ENCODE results near the gene RNF180.
"Not testable (repeated sequence)": the region's sequence is repeated elsewhere in the genome, so short reads cannot be mapped to it uniquely, and the experiment has no call there.

Gene RNF180

DNA sequence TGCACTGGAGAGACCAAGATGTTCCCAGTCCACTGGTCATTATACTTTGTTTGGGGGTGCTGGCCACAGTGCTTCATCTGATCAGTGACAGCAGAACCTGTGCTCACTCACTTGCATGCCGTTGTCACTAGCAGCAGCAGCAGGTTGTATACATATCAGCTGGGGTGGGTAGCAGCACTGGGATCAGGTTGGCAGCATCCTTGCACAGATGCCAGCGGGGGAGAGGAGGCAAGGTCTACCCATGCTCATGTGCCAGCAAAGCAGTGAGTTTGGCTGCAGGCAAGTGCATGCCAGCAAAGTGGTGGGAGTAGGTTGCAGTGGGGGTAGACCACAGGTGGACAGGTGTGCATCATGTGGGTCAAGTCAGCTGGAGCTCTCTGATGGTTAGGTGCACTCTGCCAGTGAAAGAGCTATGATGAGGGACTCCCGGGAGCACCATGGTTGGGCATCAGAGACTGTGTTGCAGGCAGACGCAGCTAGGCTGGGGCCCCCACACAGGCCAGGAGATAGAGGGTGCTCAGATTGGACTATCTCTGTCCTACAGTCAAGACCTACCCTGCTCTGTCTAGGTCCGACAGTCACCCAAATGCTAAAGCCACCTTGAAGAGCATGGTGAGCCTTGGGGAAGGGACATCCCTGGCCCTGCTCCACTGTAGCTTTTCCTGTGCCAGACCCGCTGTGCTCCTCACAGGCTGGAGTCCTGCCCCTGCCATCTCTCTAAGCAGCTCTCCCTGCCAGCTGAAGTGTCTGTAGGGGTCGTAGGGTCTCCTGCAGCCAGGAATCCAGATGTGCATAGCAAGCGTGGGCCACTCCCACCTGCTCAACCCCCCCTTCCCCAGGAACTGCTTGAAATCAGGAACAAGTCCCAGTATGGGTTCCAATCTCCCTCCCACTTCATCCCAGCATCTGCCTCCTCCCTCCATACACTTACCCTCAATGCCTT, 119.8 kb downstream of the RNF180 start:
- no peak for DNase-seq (ENCODE audit: low read depth)

DNA sequence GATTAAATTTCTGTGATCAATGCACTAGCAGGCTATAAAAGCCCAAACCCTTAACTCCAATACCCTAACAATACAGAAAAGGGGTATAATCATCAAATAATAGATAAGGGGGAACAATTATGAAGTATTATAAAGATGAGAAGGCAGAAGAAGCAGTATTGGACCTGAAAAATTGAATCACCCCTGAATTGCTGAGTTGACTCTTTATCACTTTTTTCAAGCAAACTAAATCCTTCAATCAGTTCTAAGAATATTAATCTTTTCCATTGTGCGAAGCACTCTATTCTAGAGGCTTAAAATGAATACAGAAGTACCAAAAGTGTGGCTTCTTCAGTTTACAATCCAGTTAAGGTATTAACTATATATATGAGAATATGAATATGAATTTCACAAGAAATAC, 120.7 kb downstream of the RNF180 start:
- DNase-seq (ENCODE audit: low read depth): no peak

DNA sequence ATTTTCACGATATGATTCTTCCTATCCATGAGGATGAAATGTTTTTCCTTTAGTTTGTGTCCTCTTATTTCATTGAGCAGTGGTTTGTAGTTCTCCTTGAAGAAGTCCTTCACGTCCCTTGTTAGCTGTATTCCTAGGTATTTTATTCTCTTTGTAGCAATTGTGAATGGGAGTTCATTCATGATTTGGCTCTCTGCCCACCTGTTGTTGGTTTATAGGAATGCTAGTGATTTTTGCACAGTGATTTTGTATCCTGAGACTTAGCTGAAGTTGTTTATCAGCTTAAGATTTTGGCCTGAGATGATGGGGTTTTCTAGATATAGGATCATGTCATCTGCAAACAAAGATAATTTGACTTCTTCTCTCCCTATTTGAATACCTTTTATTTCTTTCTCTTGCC, 122.9 kb downstream of the RNF180 start:
- DNase-seq (ENCODE audit: low read depth): not testable (repeated sequence)

DNA sequence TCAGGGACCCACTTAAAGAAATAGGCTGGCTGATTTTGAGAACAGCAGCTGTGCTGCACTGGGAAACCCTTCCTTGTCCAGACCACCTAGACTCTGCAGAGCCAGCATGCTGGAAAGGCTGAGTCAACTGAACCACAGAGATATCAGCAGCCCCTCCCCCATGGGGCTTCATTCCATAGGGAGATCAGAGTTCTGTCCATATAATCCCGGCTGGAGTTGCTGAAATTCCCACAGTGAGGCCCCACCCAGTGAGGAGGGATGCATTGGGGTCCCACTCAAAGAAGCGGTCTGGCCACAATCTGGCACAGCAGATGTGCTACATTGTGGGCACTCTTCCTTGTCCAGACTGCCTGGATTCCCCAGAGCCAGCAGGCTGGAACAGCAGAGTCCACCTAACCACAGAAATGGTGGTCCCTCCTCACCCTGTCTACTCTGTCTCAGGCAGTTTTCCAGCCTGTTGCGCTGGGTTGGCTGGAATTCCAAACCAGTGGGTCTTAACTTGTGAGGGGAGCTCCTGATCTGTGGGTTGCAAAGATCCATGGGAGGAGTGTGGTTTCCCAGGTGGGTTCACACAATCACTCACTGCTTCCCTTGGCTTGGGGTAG, 127.1 kb downstream of the RNF180 start:
- DNase-seq (ENCODE audit: low read depth): no peak

DNA sequence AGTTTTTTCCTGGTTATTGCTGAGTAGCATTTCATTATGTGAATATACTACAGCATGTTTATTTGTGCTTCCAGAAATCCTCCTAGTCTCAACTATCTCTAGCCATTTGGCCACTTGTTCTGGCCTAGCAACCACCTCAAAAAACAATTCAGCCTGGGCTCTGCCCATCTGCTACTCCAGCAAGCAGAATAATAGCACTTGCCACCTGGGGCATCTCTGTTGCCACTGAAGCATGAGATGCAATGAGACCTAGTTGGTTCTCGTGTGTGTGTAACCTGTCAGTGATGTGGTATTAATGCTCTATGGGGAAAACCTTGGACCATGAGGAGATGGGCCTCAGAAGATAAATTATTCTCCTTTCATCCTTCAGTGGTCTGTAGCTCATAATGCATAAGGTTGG, 129.5 kb downstream of the RNF180 start:
- no peak for DNase-seq (ENCODE audit: low read depth)

DNA sequence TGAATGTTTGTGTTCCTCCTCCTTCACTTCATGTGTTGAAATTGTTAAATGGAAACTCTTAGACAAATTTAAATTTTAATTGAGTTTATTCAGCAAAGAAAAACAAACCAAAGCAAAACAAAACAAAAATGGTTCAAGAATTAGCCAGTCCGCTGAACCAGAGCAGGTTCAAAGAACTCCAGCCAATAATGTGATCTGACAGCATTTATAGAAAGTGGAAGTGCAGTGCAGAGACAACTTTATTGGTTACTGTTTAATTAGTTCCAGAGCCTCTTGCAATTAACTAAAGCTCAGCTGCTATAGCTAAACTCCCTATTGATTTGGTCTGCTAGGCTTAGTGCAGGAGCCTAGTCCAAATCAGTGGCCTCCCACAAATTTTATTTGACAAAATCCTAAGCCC, 132.9 kb downstream of the RNF180 start:
- no peak for DNase-seq (ENCODE audit: low read depth)

DNA sequence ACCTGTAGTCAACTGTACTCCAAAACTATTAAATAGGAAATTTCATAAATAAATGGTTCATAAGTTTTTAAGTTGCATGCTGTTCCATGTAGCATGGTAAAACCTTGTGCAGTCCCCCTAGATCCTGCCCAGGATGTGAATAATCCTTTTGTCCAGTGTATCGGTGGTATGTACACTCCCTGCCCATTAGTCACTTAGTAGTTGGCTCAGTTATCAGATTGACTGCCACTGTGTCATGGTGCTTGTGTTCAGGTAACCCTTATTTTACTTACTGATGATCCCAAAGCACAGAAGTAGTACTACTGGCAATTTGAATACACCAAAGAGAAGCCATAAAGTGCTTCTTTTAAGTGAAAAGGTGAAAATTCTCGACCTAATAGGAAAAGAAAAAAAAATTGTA, 134.2 kb downstream of the RNF180 start:
- no peak for DNase-seq (ENCODE audit: low read depth)

DNA sequence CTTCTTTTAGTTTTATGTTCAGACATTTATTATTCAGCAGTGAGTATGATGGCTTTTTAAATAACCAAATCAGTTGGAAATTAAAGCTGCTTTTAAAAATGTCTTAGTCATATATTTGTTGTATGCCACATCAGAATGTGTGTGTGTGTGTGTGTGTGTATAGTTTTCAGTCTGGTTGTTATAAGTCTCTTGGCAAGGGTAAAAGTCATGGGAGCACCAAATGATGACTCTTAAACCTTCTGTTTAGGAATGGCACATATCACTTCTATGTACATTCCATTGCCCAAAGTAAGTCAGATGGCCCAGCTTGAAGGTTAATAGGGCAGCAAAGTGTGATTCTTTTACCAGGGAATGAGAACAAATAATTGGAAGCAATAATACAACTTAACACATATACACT, 135.9 kb downstream of the RNF180 start:
- DNase-seq (ENCODE audit: low read depth): no peak

DNA sequence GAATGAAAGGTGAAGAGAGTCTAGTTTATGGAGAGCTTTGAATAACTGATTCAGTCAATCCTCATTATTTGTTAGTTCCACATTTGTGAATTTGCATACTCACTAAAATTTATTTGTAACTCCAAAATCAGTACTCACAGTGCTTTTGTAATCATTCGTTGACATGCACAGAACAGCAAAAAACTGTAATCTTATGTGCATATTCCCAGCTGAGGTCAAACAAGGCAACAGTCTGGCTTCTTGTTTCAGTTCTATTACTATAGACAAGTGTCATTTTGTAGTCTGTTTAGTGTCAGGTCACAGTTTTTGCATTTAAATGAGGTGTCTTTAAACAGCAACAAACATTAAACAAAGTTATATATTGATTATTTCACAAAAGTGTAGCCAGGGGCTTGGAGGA, 142.5 kb downstream of the RNF180 start:
- no peak for DNase-seq (ENCODE audit: low read depth)

DNA sequence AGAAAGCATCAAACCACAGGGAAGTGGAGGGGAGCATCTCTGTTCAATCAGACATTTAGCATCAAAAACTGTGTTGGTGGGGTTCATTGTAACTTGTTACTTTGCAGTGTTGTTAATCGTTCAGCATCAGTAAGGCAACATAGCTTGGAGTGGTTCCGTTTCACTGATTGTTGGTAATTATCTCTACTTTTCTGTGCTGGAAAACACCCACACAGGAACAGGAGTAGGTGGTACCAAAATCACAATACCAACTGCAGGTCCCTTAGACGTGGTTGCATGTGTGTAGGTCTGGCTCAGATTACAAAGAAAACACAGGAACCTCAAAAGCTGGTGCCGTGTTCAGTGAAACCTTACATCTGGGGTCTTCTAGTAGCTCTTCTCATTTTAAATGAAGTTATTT, 146.8 kb downstream of the RNF180 start:
- DNase-seq (ENCODE audit: low read depth): no peak

DNA sequence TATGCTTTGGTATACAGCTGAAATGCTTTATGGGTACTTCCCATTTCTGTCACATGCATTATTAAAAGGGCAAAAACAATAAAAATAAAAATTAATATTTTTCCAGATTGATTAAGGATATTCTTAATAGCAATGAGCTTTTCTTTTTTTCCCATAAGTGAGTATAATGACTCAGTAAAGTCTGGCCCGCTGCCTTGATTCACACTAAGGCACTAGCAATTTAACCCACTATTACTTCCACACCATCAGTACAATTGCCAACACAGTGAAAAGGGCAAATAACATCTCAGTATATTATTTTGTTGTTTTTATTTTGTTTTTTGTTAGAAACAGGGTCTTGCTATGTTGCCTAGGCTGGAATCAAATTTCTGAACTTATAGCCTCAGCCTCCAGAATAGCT, 150.1 kb downstream of the RNF180 start:
- no peak for DNase-seq (ENCODE audit: low read depth)

DNA sequence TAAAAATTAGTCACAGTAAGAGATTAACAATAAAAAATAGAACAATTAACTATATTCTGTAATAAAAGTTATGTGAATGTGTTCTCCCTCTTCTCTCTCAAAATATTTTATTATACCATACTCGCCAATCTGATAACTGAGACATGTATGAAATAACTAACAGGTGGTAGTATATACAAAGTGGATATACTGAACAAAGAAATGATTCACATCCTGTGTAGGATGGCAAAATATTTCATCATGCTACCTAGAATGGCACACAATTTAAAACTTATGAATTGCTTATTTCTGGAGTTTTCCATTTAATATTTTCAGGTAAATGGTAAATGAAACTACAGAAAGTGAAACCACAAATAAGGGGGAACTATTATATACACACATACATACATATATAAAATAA, 152.5 kb downstream of the RNF180 start:
- DNase-seq (ENCODE audit: low read depth): no peak

DNA sequence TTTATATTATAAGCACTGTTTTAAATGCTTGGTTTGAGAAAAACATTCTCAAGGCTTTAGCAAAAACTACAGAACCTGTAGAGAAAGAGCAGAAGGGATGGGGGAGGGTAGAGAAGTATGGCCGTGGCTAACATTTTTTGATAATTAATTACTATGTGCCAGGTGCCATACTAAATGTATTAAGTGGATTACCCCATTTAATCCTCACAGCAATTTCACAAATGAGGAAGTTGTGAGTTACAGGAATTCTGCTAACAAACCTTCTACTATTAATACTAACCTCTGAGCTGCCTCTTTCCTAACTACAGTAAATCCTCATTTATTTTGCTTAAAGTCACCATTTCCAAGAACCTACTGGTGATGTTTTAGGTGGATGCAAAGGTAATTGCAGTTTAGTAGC, 157.9 kb downstream of the RNF180 start:
- DNase-seq (ENCODE audit: low read depth): no peak

DNA sequence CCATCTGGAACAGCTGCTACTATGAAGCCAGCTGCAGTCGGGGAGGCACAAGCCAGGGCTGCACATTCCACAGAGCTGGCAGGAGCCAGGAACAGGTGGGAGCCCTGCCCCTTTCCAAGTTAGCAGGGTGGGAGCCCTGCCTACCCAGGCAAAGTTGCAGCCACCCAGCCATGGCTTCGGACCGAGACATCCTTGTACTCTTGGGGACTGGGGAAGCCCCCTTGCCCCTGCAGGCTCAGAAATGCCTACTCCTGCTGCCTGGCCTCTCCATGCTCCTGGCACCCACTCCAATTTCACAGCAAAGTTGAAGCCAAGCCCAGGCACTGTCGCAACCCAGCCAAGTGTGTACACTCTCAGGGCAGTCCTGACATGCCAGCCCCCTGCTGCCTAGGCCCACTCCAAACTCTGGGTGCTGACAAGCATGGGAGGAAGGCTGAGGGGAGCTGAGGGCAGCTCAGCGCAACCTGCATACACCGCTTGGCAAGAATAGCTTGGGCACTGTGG, 165.1 kb downstream of the RNF180 start:
- DNase-seq (ENCODE audit: low read depth): no peak

DNA sequence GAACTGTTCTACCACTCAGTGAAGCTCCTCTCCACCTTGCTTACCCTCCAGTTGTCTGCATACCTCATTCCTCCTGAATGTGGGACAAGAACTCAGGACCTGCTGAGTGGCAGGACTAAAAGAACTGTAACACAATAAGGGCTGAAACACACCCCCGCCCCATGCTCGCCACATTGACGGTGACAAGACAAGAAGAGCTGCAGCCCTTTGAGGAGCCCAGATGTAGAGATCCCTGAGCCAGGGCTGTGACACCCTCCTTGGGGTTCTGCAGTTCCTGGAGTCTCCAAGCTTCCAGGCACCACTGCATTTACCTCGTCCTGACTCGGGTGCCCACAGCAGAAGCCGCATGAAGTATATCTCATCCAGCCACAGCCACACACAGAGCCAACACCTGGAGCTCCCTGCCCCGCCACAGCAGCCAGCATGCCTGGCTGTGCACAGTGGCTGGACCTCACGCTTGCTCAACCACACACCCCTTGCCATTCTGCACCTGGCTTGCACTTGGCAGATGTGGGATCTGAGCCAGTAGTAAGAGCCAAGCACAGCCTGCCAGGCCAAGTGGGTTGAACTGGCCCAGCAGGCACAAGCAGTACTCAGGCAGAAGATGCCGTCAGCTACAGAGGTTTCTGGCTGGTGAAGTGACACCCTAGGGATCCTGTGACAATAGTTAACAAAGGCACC, 166.1 kb downstream of the RNF180 start:
- no peak for DNase-seq (ENCODE audit: low read depth)

DNA sequence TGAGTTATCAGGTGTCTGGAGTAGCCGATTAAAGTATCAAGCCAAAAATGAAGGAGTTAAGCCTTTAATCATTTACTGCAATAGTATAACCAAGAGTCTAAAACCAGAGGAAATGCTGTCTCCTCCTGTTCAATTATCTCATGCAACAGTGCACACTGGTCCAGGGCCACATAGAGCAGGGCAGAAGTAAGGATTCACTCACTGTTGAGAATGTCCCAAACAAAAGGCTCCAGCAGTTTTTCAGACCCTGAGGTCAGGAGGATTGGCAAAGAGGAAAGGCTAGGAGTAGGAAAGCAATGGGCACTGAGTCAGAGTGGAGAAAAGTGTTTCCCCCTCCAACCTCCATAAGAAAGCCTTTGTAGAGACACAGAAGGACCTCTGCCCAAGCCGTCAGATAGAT, 168.2 kb downstream of the RNF180 start:
- DNase-seq (ENCODE audit: low read depth): no peak

DNA sequence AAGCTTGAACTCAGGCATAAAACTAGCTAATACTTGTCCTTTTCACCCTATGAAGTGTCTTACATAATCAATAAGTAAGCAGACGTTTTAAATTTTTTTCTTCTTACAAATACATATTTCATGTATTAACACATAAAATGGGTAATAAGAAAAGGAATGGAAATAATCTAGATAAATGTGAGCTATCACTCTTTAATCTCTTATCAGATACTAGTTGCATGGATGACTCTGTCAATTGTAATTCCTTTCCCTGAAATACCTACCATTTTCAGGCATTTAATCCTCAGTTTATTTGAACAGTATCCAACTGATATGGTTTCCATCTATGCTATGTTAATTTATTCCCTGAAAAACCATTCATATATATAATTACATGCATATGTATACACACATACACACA, 174.1 kb downstream of the RNF180 start:
- no peak for DNase-seq (ENCODE audit: low read depth)

DNA sequence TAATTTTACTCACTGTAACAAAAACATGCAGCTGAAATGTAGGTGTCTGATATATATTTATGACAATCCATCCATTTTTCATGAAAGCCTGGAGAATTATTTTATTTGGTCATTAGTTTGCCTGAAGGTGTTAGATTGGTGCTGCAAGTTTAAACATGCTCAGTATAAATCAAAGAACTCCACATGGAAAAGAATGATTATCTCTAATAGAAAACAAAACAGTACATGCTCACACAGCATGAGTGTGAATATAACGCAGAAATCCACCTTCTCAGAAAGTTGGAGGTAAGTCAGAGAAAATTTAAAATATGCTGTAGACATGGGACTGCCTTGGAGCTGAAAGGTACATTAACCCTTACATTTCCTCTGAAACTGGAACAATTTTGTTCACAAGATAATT, 174.7 kb downstream of the RNF180 start:
- DNase-seq (ENCODE audit: low read depth): no peak

DNA sequence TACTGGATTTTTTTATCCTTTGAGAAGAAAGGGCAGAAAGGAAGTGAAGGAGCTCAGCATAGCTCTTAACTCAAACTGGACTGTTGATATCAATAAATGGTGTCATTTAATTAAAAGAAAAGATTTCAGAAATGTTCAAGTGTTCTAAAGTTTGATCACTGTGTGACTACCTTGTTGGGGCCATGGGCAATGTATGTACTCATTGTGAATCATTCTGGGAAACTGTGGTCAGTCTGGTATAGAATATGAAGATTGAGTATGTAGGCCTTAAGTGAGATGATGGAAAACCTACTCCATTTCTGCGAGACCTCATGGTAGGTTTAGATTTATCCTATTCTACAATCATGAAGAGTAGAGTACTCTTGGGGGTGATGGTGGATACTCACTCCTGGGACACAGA, 175.7 kb downstream of the RNF180 start:
- no peak for DNase-seq (ENCODE audit: low read depth)

DNA sequence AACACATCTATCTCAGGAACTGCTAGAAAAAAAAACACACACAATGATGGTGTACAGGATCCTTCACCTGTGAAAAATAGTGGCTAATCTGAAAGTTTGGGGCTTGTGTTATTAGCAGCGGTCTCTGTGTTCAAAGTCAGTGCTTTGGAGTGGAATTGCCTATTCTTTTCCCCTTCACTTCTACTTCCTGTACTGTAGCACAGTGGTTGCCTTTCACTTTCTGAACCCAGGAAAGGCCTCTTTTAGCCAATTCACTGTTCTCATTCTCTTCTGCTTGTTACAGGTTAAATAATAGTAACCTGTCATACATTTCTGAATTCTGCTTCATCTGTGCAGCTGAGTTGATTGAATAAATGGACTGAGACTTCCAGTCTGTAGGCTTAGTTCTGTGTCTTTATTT, 178.9 kb downstream of the RNF180 start:
- no peak for DNase-seq (ENCODE audit: low read depth)

DNA sequence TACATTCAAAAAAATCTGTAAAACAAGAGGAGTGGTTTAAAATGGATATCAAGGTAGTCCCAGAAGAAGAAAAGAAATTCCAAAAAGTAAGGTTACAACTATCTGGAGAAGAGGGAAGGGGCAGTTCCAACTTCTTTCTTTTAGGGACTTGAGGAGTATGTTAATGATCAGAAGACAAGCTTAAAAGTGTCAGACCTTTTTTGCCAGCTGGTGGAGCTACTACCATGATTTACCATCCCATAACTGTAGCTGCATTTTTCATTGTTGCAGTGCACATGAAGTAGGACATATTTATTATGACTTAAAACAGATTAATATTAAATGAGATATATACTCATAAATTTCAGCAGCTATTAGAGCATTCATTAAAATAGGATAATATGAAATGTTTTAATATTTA, 181.7 kb downstream of the RNF180 start:
- no peak for DNase-seq (ENCODE audit: low read depth)

DNA sequence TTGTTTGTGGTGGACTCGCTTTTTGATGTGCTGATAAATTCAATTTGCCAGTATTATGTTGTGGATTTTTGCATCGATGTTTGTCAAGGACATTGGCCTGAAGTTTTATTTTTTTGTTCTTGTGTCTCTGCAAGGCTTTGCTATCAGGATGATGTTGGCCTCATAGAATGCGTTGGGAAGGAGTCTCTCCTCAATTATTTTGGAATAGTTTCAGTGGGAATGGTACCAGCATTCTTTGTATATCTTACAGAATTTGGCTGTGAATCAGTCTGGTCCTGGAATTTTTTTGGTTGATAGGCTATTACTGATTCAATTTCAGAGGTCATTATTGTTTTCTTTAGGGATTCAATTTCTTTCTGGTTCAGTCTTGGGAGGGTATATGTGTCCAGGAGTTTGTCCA, 198.8 kb downstream of the RNF180 start:
- DNase-seq (ENCODE audit: low read depth): no peak

DNA sequence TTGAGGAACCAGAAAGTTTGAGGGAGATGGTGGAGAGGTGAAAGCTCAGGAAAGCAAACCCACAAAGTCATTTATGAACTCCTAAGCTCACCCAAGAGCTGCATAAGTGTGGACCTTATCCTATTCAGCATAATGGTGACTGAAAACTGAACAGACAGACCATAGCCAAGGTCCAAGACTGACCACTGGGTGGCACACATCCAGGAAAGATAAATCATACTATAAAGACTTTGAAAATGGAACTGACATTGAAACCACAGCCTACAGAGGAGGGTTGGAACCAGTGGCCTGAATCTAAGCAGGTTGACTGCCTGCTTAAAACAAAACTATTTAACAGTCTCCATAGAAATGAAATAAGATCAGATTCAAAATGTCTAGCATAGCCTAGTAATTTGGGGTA, 219.1 kb downstream of the RNF180 start:
- no peak for DNase-seq (ENCODE audit: low read depth)
